Mononuclear cell (primary cell): ENCODE data around the gene POLR2A. TPM values are rescaled to one million over a fixed set of nuclear protein-coding genes. Genes with fewer than 3 reads are reported as not detected.
"Not testable (repeated sequence)": the region's sequence is repeated elsewhere in the genome, so short reads cannot be mapped to it uniquely, and the experiment has no call there.

Experiments used
- H3K27me3 ChIP-seq: 2 replicates; pipeline ENCODE4 v1.6.0; 2011; ENCODE audit warnings: low read length, control low read depth; ENCODE audit not compliant: insufficient read depth
- H3K4me1 ChIP-seq: 2 replicates; pipeline ENCODE4 v1.5.1; 2011; ENCODE audit warnings: mild to moderate bottlenecking, low read length, control low read depth; ENCODE audit not compliant: insufficient read depth
- H3K4me3 ChIP-seq: 2 replicates; pipeline ENCODE4 v1.5.1; 2011; ENCODE audit warnings: mild to moderate bottlenecking, low read length, moderate library complexity
- H3K9me3 ChIP-seq: 2 replicates; pipeline ENCODE4 v1.5.1; 2011; ENCODE audit warnings: low read depth, mild to moderate bottlenecking, control low read depth, low read length
- total RNA-seq: library from RNA; depleted of rRNA; stranded (reverse); fragments of >200 nt; gene quantifications from one replicate; pipeline ENCODE4 v1.2.3, GENCODE V29; 2012

The POLR2A gene
- total RNA-seq, 1 donor = 174 TPM

- Histone ChIP-seq H3K4me3 (no peak overlapping the region), H3K27me3 (no peaks in the 10 kb centered on the region), H3K4me1 (peaks cover 27% of the 10 kb centered on the region), H3K9me3 (no peaks in the 10 kb centered on the region)
These were observed 16.7 kb upstream of the POLR2A start for GRCh38 chr17:7467498-7467897.

- Histone ChIP-seq H3K4me1 (peaks cover 30% of the 10 kb centered on the region), H3K9me3 (no peaks in the 10 kb centered on the region), H3K4me3 (no peak overlapping the region), H3K27me3 (no peaks in the 10 kb centered on the region)
These were observed 15.9 kb upstream of the POLR2A start for GRCh38 chr17:7468290-7468689.

- H3K9me3 ChIP-seq = no peaks in the 10 kb centered on the region
- H3K27me3 ChIP-seq = no peaks in the 10 kb centered on the region
- H3K4me3 ChIP-seq = no peak overlapping the region
- H3K4me1 ChIP-seq = peaks cover 30% of the 10 kb centered on the region
These were observed 15.3 kb upstream of the POLR2A start for GRCh38 chr17:7468804-7469389.

- not testable (repeated sequence) for H3K4me3 ChIP-seq, H3K27me3 ChIP-seq, H3K9me3 ChIP-seq
- H3K4me1 ChIP-seq = peaks cover 33% of the 10 kb centered on the region
These were observed 14.3 kb upstream of the POLR2A start for GRCh38 chr17:7469843-7470242.

GRCh38 chr17:7470457-7470973, 13.7 kb upstream of the POLR2A start:
- H3K4me1 ChIP-seq = peaks cover 40% of the 10 kb centered on the region
- H3K27me3 ChIP-seq, H3K9me3 ChIP-seq, H3K4me3 ChIP-seq: not testable (repeated sequence)

GRCh38 chr17:7471729-7472128, 12.4 kb upstream of the POLR2A start:
- Histone ChIP-seq H3K4me3 (no peak overlapping the region), H3K27me3 (no peaks in the 10 kb centered on the region), H3K9me3 (no peaks in the 10 kb centered on the region), H3K4me1 (peaks cover 45% of the 10 kb centered on the region)

- not testable (repeated sequence) for H3K27me3 ChIP-seq, H3K4me3 ChIP-seq
- peaks cover 55% of the 10 kb centered on the region for H3K4me1 ChIP-seq
These were observed 9.4 kb upstream of the POLR2A start for GRCh38 chr17:7474767-7475166.

GRCh38 chr17:7475764-7476422, 8.3 kb upstream of the POLR2A start:
- no peaks in the 10 kb centered on the region for H3K9me3 ChIP-seq
- H3K27me3 ChIP-seq = no peaks in the 10 kb centered on the region
- peaks cover 66% of the 10 kb centered on the region for H3K4me1 ChIP-seq
- H3K4me3 ChIP-seq = no peak overlapping the region

More at GRCh38 chr17:7474767-7475166, 9.4 kb upstream of the POLR2A start:
- H3K9me3 ChIP-seq = not testable (repeated sequence)

GRCh38 chr17:7476494-7476893, 7.7 kb upstream of the POLR2A start:
- no peaks in the 10 kb centered on the region for H3K9me3 ChIP-seq
- H3K4me3 ChIP-seq = no peak overlapping the region
- H3K4me1 ChIP-seq = peaks cover 69% of the 10 kb centered on the region
- H3K27me3 ChIP-seq = no peaks in the 10 kb centered on the region

- Histone ChIP-seq H3K4me1 (peaks cover 67% of the 10 kb centered on the region), H3K4me3 (no peak overlapping the region), H3K9me3 (no peaks in the 10 kb centered on the region), H3K27me3 (no peaks in the 10 kb centered on the region)
These were observed 7.2 kb upstream of the POLR2A start for GRCh38 chr17:7476951-7477350.

- H3K4me1 ChIP-seq = peaks cover 61% of the 10 kb centered on the region
- peak overlapping the region; percentile 65 for H3K4me3 ChIP-seq
- H3K9me3 ChIP-seq = no peaks in the 10 kb centered on the region
These were observed 6.5 kb upstream of the POLR2A start for GRCh38 chr17:7477392-7478275.

GRCh38 chr17:7478276-7479212, 5.6 kb upstream of the POLR2A start:
- no peaks in the 10 kb centered on the region for H3K27me3 ChIP-seq
- H3K4me1 ChIP-seq = peaks cover 67% of the 10 kb centered on the region
- peak overlapping the region; percentile 65 for H3K4me3 ChIP-seq
- H3K9me3 ChIP-seq = no peaks in the 10 kb centered on the region

More at GRCh38 chr17:7477392-7478275, 6.5 kb upstream of the POLR2A start:
- H3K27me3 ChIP-seq = no peaks in the 10 kb centered on the region

GRCh38 chr17:7479213-7480088, 4.7 kb upstream of the POLR2A start, which contains the start of gene ZBTB4:
TSS of gene ZBTB4 (minus strand) at chr17:7479631. CDS start at chr17:7466801, 12,830 bp downstream.
- Histone ChIP-seq H3K4me3 (peak within 1 kb of the TSS; percentile 65), H3K27me3 (no peaks in the 10 kb centered on the region), H3K4me1 (peaks cover 67% of the 10 kb centered on the region), H3K9me3 (no peaks in the 10 kb centered on the region)

- Histone ChIP-seq H3K9me3 (no peaks in the 10 kb centered on the region), H3K4me1 (peaks cover 64% of the 10 kb centered on the region), H3K4me3 (peak overlapping the region; percentile 51), H3K27me3 (no peaks in the 10 kb centered on the region)
These were observed 4.1 kb upstream of the POLR2A start for GRCh38 chr17:7480089-7480384.
